Panc1 (cell line): Measurements from ENCODE around the gene MYL5. TPM values are rescaled to one million over a fixed set of nuclear protein-coding genes. Genes with fewer than 3 reads are reported as not detected.

Experiments
- ATAC-seq: fragments of 200-7000 bp; cut with Tn5 transposase; 2 replicates; pipeline ENCODE4 v1.9.1; 2020; ENCODE audit warnings: mild to moderate bottlenecking, moderate library complexity
- BruUV-seq: library from RNA; stranded (reverse); fragments of 400-500 nt; replicated peaks from 2 replicates; lab custom pipeline; 2021; lab: Mats Ljungman, UMichigan
- CTCF ChIA-PET: fragments of 300-600 bp; sonication (Branson Sonifier 250); formaldehyde crosslinking; loops from one replicate; lab custom pipeline; 2022; ENCODE audit warnings: antibody characterized with exemption; lab: Charles Lee
- POLR2A ChIA-PET: fragments of 300-600 bp; sonication (Branson Sonifier 250); formaldehyde crosslinking; loops from one replicate; lab custom pipeline; 2022; ENCODE audit warnings: antibody characterized with exemption; lab: Charles Lee
- DNase-seq: peaks from one replicate; pipeline ENCODE4 v3.0.0-alpha.2; 2010; ENCODE audit warnings: low read depth, low spot score
- H3K27ac ChIP-seq: 2 replicates; pipeline ENCODE4 v1.5.1; 2011; ENCODE audit warnings: mild to moderate bottlenecking, low read length, inconsistent platforms
- H3K27me3 ChIP-seq: fragments of 200-500 bp; sonication (Bioruptor generic); 2 replicates; pipeline ENCODE4 v1.6.0; 2014; ENCODE audit warnings: low read length, inconsistent platforms; ENCODE audit not compliant: control insufficient read depth, insufficient read depth
- H3K36me3 ChIP-seq: fragments of 200-500 bp; sonication (Bioruptor generic); 2 replicates; pipeline ENCODE4 v1.5.1; 2014; ENCODE audit warnings: inconsistent platforms, mild to moderate bottlenecking, low read length, moderate library complexity; ENCODE audit not compliant: control insufficient read depth, insufficient read depth
- H3K4me1 ChIP-seq: 2 replicates; pipeline ENCODE4 v1.5.1; 2011; ENCODE audit warnings: inconsistent platforms, mild to moderate bottlenecking, low read length, moderate library complexity; ENCODE audit not compliant: control insufficient read depth, insufficient read depth
- H3K4me3 ChIP-seq, 2 experiments: 2 replicates each; pipeline ENCODE4 v1.5.1; 2011 to 2012; ENCODE audit warnings: low read depth in 2 of 2, low read length in 2 of 2, mild to moderate bottlenecking in 2 of 2, inconsistent platforms in 1 of 2, moderate library complexity in 1 of 2
- H3K9me3 ChIP-seq: fragments of 200-500 bp; sonication (Bioruptor generic); 2 replicates; pipeline ENCODE4 v1.5.1; 2014; ENCODE audit warnings: low read depth, mild to moderate bottlenecking, inconsistent platforms, low read length, moderate library complexity; ENCODE audit not compliant: control insufficient read depth, insufficient read depth
- POLR2AphosphoS5 ChIP-seq: IDR thresholded peaks from 2 replicates; pipeline ENCODE4 v1.6.1; 2012; ENCODE audit warnings: mild to moderate bottlenecking, low read depth, low read length, moderate library complexity
- SIN3A ChIP-seq: IDR thresholded peaks from 2 replicates; pipeline ENCODE4 v1.6.1; 2012; ENCODE audit warnings: low read depth, mild to moderate bottlenecking, low read length, moderate library complexity, borderline replicate concordance; ENCODE audit not compliant: insufficient read depth
- TCF7L2 ChIP-seq: IDR thresholded peaks from 2 replicates; pipeline ENCODE4 v1.6.1; 2011; ENCODE audit warnings: mild to moderate bottlenecking, low read depth, low read length, inconsistent platforms
- in situ Hi-C: cut with HindIII; loops from 2 replicates; pipeline ENCODE4 v1.10.0; 2016; ENCODE audit warnings: low sequenced_read_pairs, low pct_unique_long_range_greater_than_20kb
- intact Hi-C: fragments of 100-400 bp; cut with micrococcal nuclease; formaldehyde crosslinking; loops from one replicate; pipeline ENCODE4 v1.10.0; 2022; ENCODE audit not compliant: unreplicated experiment
- total RNA-seq: library from RNA; stranded (reverse); gene quantifications from one replicate; pipeline ENCODE4 v1.2.1, GENCODE V29; 2021; ENCODE audit not compliant: unreplicated experiment
- TF ChIP-seq, protein P1 (sequence below): fragments of 450-650 bp; IDR thresholded peaks from 2 replicates; pipeline ENCODE4 v1.5.1; 2017; ENCODE audit warnings: mild to moderate bottlenecking
- TF ChIP-seq, protein P2 (sequence below), 2 experiments: IDR thresholded peaks; 2 replicates each; pipeline ENCODE4 v1.6.1; 2011 to 2012; ENCODE audit warnings: low read depth in 2 of 2, control low read depth in 1 of 2, low read length in 1 of 2, mild to moderate bottlenecking in 1 of 2, moderate library complexity in 1 of 2; ENCODE audit not compliant: insufficient read depth in 1 of 2

MYL5 gene
- total RNA-seq, 1 experiment from 2014 or later = 12.0 TPM

DNA sequence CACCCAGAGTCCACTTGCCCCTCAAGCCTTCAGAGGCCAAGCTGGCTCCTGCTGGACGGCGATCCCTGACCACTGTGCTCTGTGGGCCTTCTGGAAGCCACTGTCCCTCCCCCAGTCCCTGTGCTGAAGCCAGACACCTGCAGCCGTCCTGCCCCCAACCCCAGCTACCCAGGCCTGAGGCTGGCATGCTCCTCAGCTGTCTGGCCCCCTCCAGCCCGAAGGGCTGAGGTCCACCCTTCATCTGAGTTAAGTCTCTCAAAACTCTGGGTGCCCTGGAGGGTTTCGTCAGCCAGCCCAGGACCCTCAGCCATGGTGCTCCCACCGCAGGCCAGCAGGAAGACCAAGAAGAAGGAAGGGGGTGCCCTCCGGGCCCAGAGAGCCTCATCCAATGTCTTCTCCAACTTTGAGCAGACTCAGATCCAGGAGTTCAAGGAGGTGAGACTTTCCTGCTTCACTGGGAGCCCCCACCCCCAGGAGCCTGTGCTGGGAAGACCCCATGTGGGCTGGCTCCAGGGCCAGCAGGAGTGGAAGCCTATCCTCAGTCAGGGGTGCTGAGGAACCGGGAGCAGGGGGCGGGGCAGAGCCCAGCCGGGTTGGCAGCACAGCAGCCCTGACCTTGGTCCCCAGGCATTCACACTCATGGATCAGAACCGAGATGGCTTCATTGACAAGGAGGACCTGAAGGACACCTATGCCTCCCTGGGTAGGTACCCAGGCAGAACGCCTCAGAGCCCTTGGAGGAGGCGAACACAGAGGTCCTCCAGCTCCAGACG is 4.2 kb downstream of the MYL5 start:
- peaks cover 9% of the 10 kb centered on the region for H3K4me1 ChIP-seq
- no peaks in the 10 kb centered on the region for H3K9me3 ChIP-seq
- peaks cover 6% of the 10 kb centered on the region; the same call in 1 of the 2 replicates for H3K36me3 ChIP-seq
- H3K27ac ChIP-seq = no peak overlapping the region
- POLR2A ChIA-PET = no interaction called here
- H3K4me3 ChIP-seq = no peak overlapping the region
- no peak for TF ChIP-seq SIN3A
- no peak for TF ChIP-seq TCF7L2
- TF ChIP-seq, protein P1, sequence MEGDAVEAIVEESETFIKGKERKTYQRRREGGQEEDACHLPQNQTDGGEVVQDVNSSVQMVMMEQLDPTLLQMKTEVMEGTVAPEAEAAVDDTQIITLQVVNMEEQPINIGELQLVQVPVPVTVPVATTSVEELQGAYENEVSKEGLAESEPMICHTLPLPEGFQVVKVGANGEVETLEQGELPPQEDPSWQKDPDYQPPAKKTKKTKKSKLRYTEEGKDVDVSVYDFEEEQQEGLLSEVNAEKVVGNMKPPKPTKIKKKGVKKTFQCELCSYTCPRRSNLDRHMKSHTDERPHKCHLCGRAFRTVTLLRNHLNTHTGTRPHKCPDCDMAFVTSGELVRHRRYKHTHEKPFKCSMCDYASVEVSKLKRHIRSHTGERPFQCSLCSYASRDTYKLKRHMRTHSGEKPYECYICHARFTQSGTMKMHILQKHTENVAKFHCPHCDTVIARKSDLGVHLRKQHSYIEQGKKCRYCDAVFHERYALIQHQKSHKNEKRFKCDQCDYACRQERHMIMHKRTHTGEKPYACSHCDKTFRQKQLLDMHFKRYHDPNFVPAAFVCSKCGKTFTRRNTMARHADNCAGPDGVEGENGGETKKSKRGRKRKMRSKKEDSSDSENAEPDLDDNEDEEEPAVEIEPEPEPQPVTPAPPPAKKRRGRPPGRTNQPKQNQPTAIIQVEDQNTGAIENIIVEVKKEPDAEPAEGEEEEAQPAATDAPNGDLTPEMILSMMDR = no peak
- TF ChIP-seq, protein P2, sequence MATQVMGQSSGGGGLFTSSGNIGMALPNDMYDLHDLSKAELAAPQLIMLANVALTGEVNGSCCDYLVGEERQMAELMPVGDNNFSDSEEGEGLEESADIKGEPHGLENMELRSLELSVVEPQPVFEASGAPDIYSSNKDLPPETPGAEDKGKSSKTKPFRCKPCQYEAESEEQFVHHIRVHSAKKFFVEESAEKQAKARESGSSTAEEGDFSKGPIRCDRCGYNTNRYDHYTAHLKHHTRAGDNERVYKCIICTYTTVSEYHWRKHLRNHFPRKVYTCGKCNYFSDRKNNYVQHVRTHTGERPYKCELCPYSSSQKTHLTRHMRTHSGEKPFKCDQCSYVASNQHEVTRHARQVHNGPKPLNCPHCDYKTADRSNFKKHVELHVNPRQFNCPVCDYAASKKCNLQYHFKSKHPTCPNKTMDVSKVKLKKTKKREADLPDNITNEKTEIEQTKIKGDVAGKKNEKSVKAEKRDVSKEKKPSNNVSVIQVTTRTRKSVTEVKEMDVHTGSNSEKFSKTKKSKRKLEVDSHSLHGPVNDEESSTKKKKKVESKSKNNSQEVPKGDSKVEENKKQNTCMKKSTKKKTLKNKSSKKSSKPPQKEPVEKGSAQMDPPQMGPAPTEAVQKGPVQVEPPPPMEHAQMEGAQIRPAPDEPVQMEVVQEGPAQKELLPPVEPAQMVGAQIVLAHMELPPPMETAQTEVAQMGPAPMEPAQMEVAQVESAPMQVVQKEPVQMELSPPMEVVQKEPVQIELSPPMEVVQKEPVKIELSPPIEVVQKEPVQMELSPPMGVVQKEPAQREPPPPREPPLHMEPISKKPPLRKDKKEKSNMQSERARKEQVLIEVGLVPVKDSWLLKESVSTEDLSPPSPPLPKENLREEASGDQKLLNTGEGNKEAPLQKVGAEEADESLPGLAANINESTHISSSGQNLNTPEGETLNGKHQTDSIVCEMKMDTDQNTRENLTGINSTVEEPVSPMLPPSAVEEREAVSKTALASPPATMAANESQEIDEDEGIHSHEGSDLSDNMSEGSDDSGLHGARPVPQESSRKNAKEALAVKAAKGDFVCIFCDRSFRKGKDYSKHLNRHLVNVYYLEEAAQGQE (IDR thresholded peaks at IDR 0.05; ENCODE audit: insufficient read depth in 1 of 2, low read depth in 2 of 2, low read length in 1 of 2) = no peak
- intact Hi-C loops = no loop called here
- BruUV-seq = no TSS peak
- ATAC-seq (no peak), DNase-seq (no peak)
- in situ Hi-C loops = no loop called here
- CTCF ChIA-PET = interaction anchor here (0.8 kb wide), 1 partner anchor 14 kb away, joined by 3 read pairs; no protein-coding TSS in a partner anchor
- no peaks in the 10 kb centered on the region for H3K27me3 ChIP-seq

DNA sequence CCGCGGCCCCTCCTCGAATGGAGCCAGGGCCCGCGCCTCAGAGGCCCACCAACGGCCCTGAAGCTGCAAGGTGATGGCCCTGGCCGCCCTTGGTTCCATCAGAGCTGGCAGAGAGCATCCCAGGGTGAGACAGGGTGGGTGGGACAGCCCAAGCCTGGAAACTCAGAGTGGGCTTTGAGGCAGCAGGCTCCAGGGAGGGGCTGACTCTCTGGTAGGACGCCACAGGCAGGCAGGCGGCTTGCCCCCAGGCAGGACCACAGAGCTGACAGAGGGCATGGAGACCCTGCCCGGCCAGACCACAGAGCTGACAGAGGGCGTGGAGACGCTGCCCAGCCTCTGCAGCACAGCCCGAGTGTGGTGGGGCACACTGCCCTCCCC is 4.8 kb downstream of the MYL5 start:
- POLR2A ChIA-PET = no interaction called here

More for the DNA sequence above, 4.8 kb downstream of the MYL5 start:
- peaks cover 15% of the 10 kb centered on the region for H3K4me1 ChIP-seq
- CTCF ChIA-PET = interaction anchor here (0.8 kb wide), 1 partner anchor 15 kb away, joined by 3 read pairs; no protein-coding TSS in a partner anchor
- TF ChIP-seq, protein P1 = no peak
- TF ChIP-seq, protein P2 (IDR thresholded peaks at IDR 0.05; ENCODE audit: insufficient read depth in 1 of 2, low read depth in 2 of 2, low read length in 1 of 2) = no peak
- TF ChIP-seq SIN3A (no peak), POLR2AphosphoS5 (no peak), TCF7L2 (no peak)
- H3K27me3 ChIP-seq = no peaks in the 10 kb centered on the region
- no peak overlapping the region for H3K27ac ChIP-seq
- H3K9me3 ChIP-seq = no peaks in the 10 kb centered on the region
- intact Hi-C loops = no loop called here
- H3K4me3 ChIP-seq = no peak overlapping the region
- DNase-seq (no peak), ATAC-seq (no peak)
- BruUV-seq = no TSS peak
- in situ Hi-C loops = no loop called here
- peaks cover 3% of the 10 kb centered on the region; the same call in 1 of the 2 replicates for H3K36me3 ChIP-seq
